Endodermal cell (in vitro differentiated cells): Measurements from ENCODE around the gene MPEG1. TPM values are rescaled to one million over a fixed set of nuclear protein-coding genes. Genes with fewer than 3 reads are reported as not detected.
A peak's percentile ranks its signal among the peaks of the same experiment; 100 is the strongest.

ENCODE experiments used
- DNase-seq: peaks from one replicate; pipeline ENCODE4 v3.0.0-alpha.2; 2017
- H3K27ac ChIP-seq: 2 replicates; pipeline ENCODE4 v1.5.1; 2013; ENCODE audit warnings: mild to moderate bottlenecking, low read depth, low read length, moderate library complexity
- H3K27me3 ChIP-seq: 2 replicates; pipeline ENCODE4 v1.6.1; 2013; ENCODE audit warnings: mild to moderate bottlenecking, low read length, moderate library complexity; ENCODE audit not compliant: insufficient read depth, control insufficient read depth, poor library complexity, severe bottlenecking
- H3K36me3 ChIP-seq: 2 replicates; pipeline ENCODE4 v1.7.0; 2013; ENCODE audit warnings: mild to moderate bottlenecking, low read length, moderate library complexity; ENCODE audit not compliant: control insufficient read depth, insufficient read depth
- H3K4me1 ChIP-seq: one replicate; pipeline ENCODE4 v1.7.0; 2013; ENCODE audit warnings: low read length; ENCODE audit not compliant: control insufficient read depth, insufficient read depth
- H3K4me3 ChIP-seq: 2 replicates; pipeline ENCODE4 v1.5.1; 2013; ENCODE audit warnings: mild to moderate bottlenecking, low read length, moderate library complexity
- H3K9ac ChIP-seq: 2 replicates; pipeline ENCODE4 v1.6.1; 2013; ENCODE audit warnings: mild to moderate bottlenecking, low read length, moderate library complexity; ENCODE audit not compliant: poor library complexity, severe bottlenecking; ENCODE audit errors: extremely low read depth
- H3K9me3 ChIP-seq: 2 replicates; pipeline ENCODE4 v1.6.1; 2013; ENCODE audit warnings: mild to moderate bottlenecking, low read length, moderate library complexity; ENCODE audit not compliant: control insufficient read depth
- H3K27ac Mint-ChIP-seq: 2 replicates; pipeline ENCODE4 v1.8.0; 2020; ENCODE audit warnings: mixed read lengths
- H3K27me3 Mint-ChIP-seq: 2 replicates; pipeline ENCODE4 v1.8.0; 2021; ENCODE audit warnings: mild to moderate bottlenecking, mixed read lengths; ENCODE audit not compliant: insufficient read depth
- H3K36me3 Mint-ChIP-seq: 2 replicates; pipeline ENCODE4 v1.8.0; 2020; ENCODE audit warnings: low read depth, mixed read lengths
- H3K4me1 Mint-ChIP-seq: 2 replicates; pipeline ENCODE4 v1.8.0; 2020; ENCODE audit warnings: mixed read lengths
- H3K4me3 Mint-ChIP-seq: 2 replicates; pipeline ENCODE4 v1.8.0; 2020; ENCODE audit warnings: mild to moderate bottlenecking, moderate library complexity, mixed read lengths
- H3K9me3 Mint-ChIP-seq: 2 replicates; pipeline ENCODE4 v1.8.0; 2020; ENCODE audit warnings: mild to moderate bottlenecking, mixed read lengths
- CTCF ChIP-seq: fragments of 200-600 bp; sonication (generic); conservative IDR thresholded peaks from 2 replicates; pipeline ENCODE4 v1.5.0; 2021; ENCODE audit warnings: antibody characterized with exemption, mild to moderate bottlenecking
- WGBS, 2 experiments: methylation state at CpG; one replicate each; pipeline versions ENCODE4 v1.1.5 to v1.1.7; 2013; ENCODE audit warnings: missing lambda C conversion rate in 2 of 2, mixed read lengths in 1 of 2; ENCODE audit not compliant: insufficient coverage in 1 of 2, insufficient read length in 1 of 2; 5-methylcytosine and 5-hydroxymethylcytosine counted together
- total RNA-seq, 2 donors: library from RNA; stranded (reverse); fragmentation: NEBNext Ultra II Directional in 1 of 2; extraction: Animal tissue kit (Norgen Biotek cat#: 25700) in 1 of 2; gene quantifications; 2 replicates in 1 of 2; 3 replicates in 1 of 2; pipeline ENCODE4 v1.2.1, GENCODE V29; 2021

MPEG1 gene
- total RNA-seq, 2 donors from 2014 or later = not detected

GRCh38 chr11:59175091-59175501 lies 37.6 kb downstream of the MPEG1 start:
- H3K4me3 ChIP-seq = peak overlapping the region; percentile 88
- peaks cover 5% of the 10 kb centered on the region for H3K4me1 ChIP-seq
- H3K4me3 Mint-ChIP-seq = peak overlapping the region; percentile 7
- H3K9ac ChIP-seq = no peak overlapping the region
- no peaks in the 10 kb centered on the region for H3K9me3 Mint-ChIP-seq
- 43 to 70% methylated on average over 4 of the region's 4 CpGs for WGBS, 2 experiments
- peaks cover 20% of the 10 kb centered on the region for H3K36me3 ChIP-seq
- no peak overlapping the region for H3K27ac Mint-ChIP-seq
- peaks cover 22% of the 10 kb centered on the region for H3K4me1 Mint-ChIP-seq
- peaks cover 18% of the 10 kb centered on the region for H3K9me3 ChIP-seq
- no peak for DNase-seq
- TF ChIP-seq CTCF = no peak
- no peaks in the 10 kb centered on the region for H3K27me3 ChIP-seq
- H3K27ac ChIP-seq = peak overlapping the region; percentile 98
- peaks cover 9% of the 10 kb centered on the region for H3K36me3 Mint-ChIP-seq
- H3K27me3 Mint-ChIP-seq = no peaks in the 10 kb centered on the region

- H3K27ac ChIP-seq = peak overlapping the region; percentile 98
- H3K27me3 ChIP-seq = no peaks in the 10 kb centered on the region
- H3K4me1 ChIP-seq = peaks cover 5% of the 10 kb centered on the region
- peaks cover 18% of the 10 kb centered on the region for H3K36me3 ChIP-seq
- no peak for DNase-seq
- H3K27me3 Mint-ChIP-seq = no peaks in the 10 kb centered on the region
- H3K9me3 ChIP-seq = peaks cover 17% of the 10 kb centered on the region
- H3K36me3 Mint-ChIP-seq = peaks cover 9% of the 10 kb centered on the region
- H3K4me1 Mint-ChIP-seq = peaks cover 22% of the 10 kb centered on the region
- H3K9ac ChIP-seq = no peak overlapping the region
- peak overlapping the region; percentile 94 for H3K27ac Mint-ChIP-seq
- no peak for TF ChIP-seq CTCF
- peak overlapping the region; percentile 7 for H3K4me3 Mint-ChIP-seq
- no peaks in the 10 kb centered on the region for H3K9me3 Mint-ChIP-seq
- H3K4me3 ChIP-seq = peak overlapping the region; percentile 88
- WGBS, 2 experiments = 70 to 89% methylated on average over 5 to 7 of the region's 7 CpGs
These were observed 38.1 kb downstream of the MPEG1 start for GRCh38 chr11:59174664-59175033.

- Histone ChIP-seq H3K9ac (peak overlapping the region; percentile 73), H3K4me3 (peak overlapping the region; percentile 88), H3K4me1 (peaks cover 5% of the 10 kb centered on the region), H3K36me3 (peaks cover 15% of the 10 kb centered on the region), H3K27ac (peak overlapping the region; percentile 98), H3K9me3 (peaks cover 11% of the 10 kb centered on the region), H3K27me3 (no peaks in the 10 kb centered on the region)
- peaks cover 22% of the 10 kb centered on the region for H3K4me1 Mint-ChIP-seq
- peaks cover 9% of the 10 kb centered on the region for H3K36me3 Mint-ChIP-seq
- DNase-seq = peak; percentile 89
- no peak for TF ChIP-seq CTCF
- H3K27me3 Mint-ChIP-seq = no peaks in the 10 kb centered on the region
- H3K4me3 Mint-ChIP-seq = no peak overlapping the region
- H3K27ac Mint-ChIP-seq = peak overlapping the region; percentile 94
- 8 to 27% methylated on average over 2 to 7 of the region's 7 CpGs for WGBS, 2 experiments
- H3K9me3 Mint-ChIP-seq = no peaks in the 10 kb centered on the region
These were observed 38.6 kb downstream of the MPEG1 start for GRCh38 chr11:59173964-59174663.
